CD14-positive monocyte (primary cell): Measurements from ENCODE around the gene RPS6KL1. TPM values are rescaled to one million over a fixed set of nuclear protein-coding genes. Genes with fewer than 3 reads are reported as not detected.

ENCODE experiments used
- DNase-seq, 3 donors: peaks; one replicate each; pipeline ENCODE4 v3.0.0-alpha.2; 2011 to 2022
- H2AFZ ChIP-seq: 2 replicates; pipeline ENCODE4 v1.6.0; 2012; ENCODE audit warnings: mild to moderate bottlenecking, low read depth, low read length, inconsistent platforms; ENCODE audit not compliant: insufficient read depth, poor library complexity, severe bottlenecking
- H3K27ac ChIP-seq, 2 donors: 1 replicate in 1 of 2; 2 replicates in 1 of 2; pipeline ENCODE4 v1.5.1; 2012 to 2013; ENCODE audit warnings: low read length in 2 of 2, control low read depth in 1 of 2, inconsistent platforms in 1 of 2, low read depth in 1 of 2, mild to moderate bottlenecking in 1 of 2
- H3K27me3 ChIP-seq, 2 donors: one replicate each; pipeline versions ENCODE4 v1.6.0 to v1.6.1; 2011 to 2013; ENCODE audit warnings: low read length in 2 of 2; ENCODE audit not compliant: control insufficient read depth in 2 of 2, insufficient read depth in 2 of 2
- H3K36me3 ChIP-seq, 2 donors: replicated peaks in 1 of 2; 1 replicate in 1 of 2; 2 replicates in 1 of 2; pipeline versions ENCODE4 v1.5.1 to v1.6.1; 2012 to 2013; ENCODE audit warnings: low read length in 2 of 2, control low read depth in 1 of 2, inconsistent platforms in 1 of 2, mild to moderate bottlenecking in 1 of 2; ENCODE audit not compliant: insufficient read depth in 2 of 2, control insufficient read depth in 1 of 2
- H3K4me1 ChIP-seq, 2 donors: 1 replicate in 1 of 2; 2 replicates in 1 of 2; pipeline versions ENCODE4 v1.5.1 to v1.6.1; 2012 to 2013; ENCODE audit warnings: low read length in 2 of 2, control low read depth in 1 of 2, inconsistent platforms in 1 of 2, mild to moderate bottlenecking in 1 of 2, moderate library complexity in 1 of 2; ENCODE audit not compliant: insufficient read depth in 2 of 2, control insufficient read depth in 1 of 2
- H3K4me2 ChIP-seq: replicated peaks from 2 replicates; pipeline ENCODE3; 2012; ENCODE audit warnings: low read length, moderate library complexity, mild to moderate bottlenecking; ENCODE audit not compliant: poor library complexity, severe bottlenecking; ENCODE audit errors: extremely low read depth
- H3K4me3 ChIP-seq, 3 experiments: fragments of 200-600 bp in 1 of 3; sonication (generic) in 1 of 3; replicated peaks in 1 of 3; 1 replicate in 2 of 3; 2 replicates in 1 of 3; pipeline ENCODE4 v1.5.1; 2011 to 2013; ENCODE audit warnings: low read length in 3 of 3, mild to moderate bottlenecking in 3 of 3, control low read depth in 2 of 3, low read depth in 2 of 3, inconsistent platforms in 1 of 3, moderate library complexity in 1 of 3
- H3K79me2 ChIP-seq: 2 replicates; pipeline ENCODE4 v1.6.0; 2012; ENCODE audit warnings: mild to moderate bottlenecking, control low read depth, inconsistent platforms, low read length, moderate library complexity; ENCODE audit not compliant: insufficient read depth
- H3K9ac ChIP-seq: 2 replicates; pipeline ENCODE4 v1.6.0; 2017; ENCODE audit warnings: low read length, mild to moderate bottlenecking; ENCODE audit not compliant: insufficient read depth, poor library complexity, severe bottlenecking
- H3K9me3 ChIP-seq, 2 donors: replicated peaks in 1 of 2; 1 replicate in 1 of 2; 2 replicates in 1 of 2; pipeline versions ENCODE4 v1.5.1 to v1.6.1; 2012 to 2013; ENCODE audit warnings: low read length in 2 of 2, control low read depth in 1 of 2; ENCODE audit not compliant: control insufficient read depth in 1 of 2, insufficient read depth in 1 of 2
- H4K20me1 ChIP-seq: 2 replicates; pipeline ENCODE4 v1.6.0; 2012; ENCODE audit warnings: mild to moderate bottlenecking, low read length, control low read depth, moderate library complexity; ENCODE audit not compliant: insufficient read depth
- H3K27ac Mint-ChIP-seq, 7 donors: one replicate each; pipeline ENCODE4 v1.8.0; 2020; ENCODE audit warnings: mild to moderate bottlenecking in 7 of 7, mixed read lengths in 7 of 7, moderate library complexity in 6 of 7, inconsistent platforms in 2 of 7
- H3K27me3 Mint-ChIP-seq, 3 donors: one replicate each; pipeline ENCODE4 v1.8.0; 2021 to 2022; ENCODE audit warnings: low read depth in 3 of 3, mild to moderate bottlenecking in 3 of 3, mixed read lengths in 3 of 3, moderate library complexity in 3 of 3, inconsistent platforms in 1 of 3
- H3K36me3 Mint-ChIP-seq, 2 donors: one replicate each; pipeline ENCODE4 v1.8.0; 2020; ENCODE audit warnings: mixed read lengths in 2 of 2, inconsistent platforms in 1 of 2, mild to moderate bottlenecking in 1 of 2
- H3K4me1 Mint-ChIP-seq: one replicate; pipeline ENCODE4 v1.8.0; 2020; ENCODE audit warnings: mild to moderate bottlenecking, mixed read lengths
- H3K4me3 Mint-ChIP-seq, 2 donors: one replicate each; pipeline ENCODE4 v1.8.0; 2020; ENCODE audit warnings: mild to moderate bottlenecking in 2 of 2, mixed read lengths in 2 of 2, moderate library complexity in 1 of 2
- H3K9me3 Mint-ChIP-seq, 7 donors: one replicate each; pipeline ENCODE4 v1.8.0; 2020 to 2022; ENCODE audit warnings: mixed read lengths in 7 of 7, mild to moderate bottlenecking in 6 of 7, moderate library complexity in 6 of 7, inconsistent platforms in 2 of 7
- CTCF ChIP-seq: fragments of 200-600 bp; IDR thresholded peaks from one replicate; pipeline ENCODE4 v1.8.0; 2022; ENCODE audit warnings: antibody characterized with exemption, mild to moderate bottlenecking
- WGBS: methylation state at CpG from one replicate; pipeline ENCODE4 v1.1.5; 2013; ENCODE audit warnings: missing lambda C conversion rate; ENCODE audit not compliant: insufficient coverage; 5-methylcytosine and 5-hydroxymethylcytosine counted together
- intact Hi-C, 2 donors: fragments of 100-400 bp; cut with micrococcal nuclease; formaldehyde crosslinking; loops; one replicate each; pipeline versions ENCODE4 v1.15.0 to v1.15.1; 2023
- polyA plus RNA-seq, 3 donors: library from polyadenylated mRNA; depleted of rRNA in 1 of 3; unstranded in 2 of 3; stranded (reverse) in 1 of 3; fragments of 300-500 nt in 2 of 3; fragments of >200 nt in 1 of 3; fragmentation: Illumina TruSeq in 2 of 3; gene quantifications; 1 replicate in 2 of 3; 2 replicates in 1 of 3; pipeline ENCODE4 v1.2.3, GENCODE V29; 2012 to 2021

RPS6KL1 gene
- polyA plus RNA-seq, 3 donors: 0.13 TPM; not detected in 2

- peaks cover 0 to 3% (median 2%) of the 10 kb centered on the region in 3 donors for H3K27me3 Mint-ChIP-seq
- Histone ChIP-seq H3K4me1 (no peaks in the 10 kb centered on the region), H2AFZ (no peak overlapping the region), H3K27me3 (no peaks in the 10 kb centered on the region), H3K9ac (no peak overlapping the region), H3K9me3 (no peaks in the 10 kb centered on the region), H3K4me3 (no peak overlapping the region), H3K27ac (no peak overlapping the region), H3K36me3 (no peaks in the 10 kb centered on the region), H3K79me2 (no peaks in the 10 kb centered on the region), H3K4me2 (no peak overlapping the region), H4K20me1 (no peaks in the 10 kb centered on the region)
- peaks cover 1% of the 10 kb centered on the region for H3K4me1 Mint-ChIP-seq
- no peak overlapping the region for H3K27ac Mint-ChIP-seq
- H3K36me3 Mint-ChIP-seq: no peaks in the 10 kb centered on the region
- no peak overlapping the region for H3K4me3 Mint-ChIP-seq
- no peak for TF ChIP-seq CTCF
- 94% methylated on average over 9 of the region's 10 CpGs for WGBS
- intact Hi-C loops: loop anchor here in 1 of 2 donors (5.0 kb wide), 1 partner anchor 174 kb away; no protein-coding TSS in a partner anchor
- H3K9me3 Mint-ChIP-seq: no peaks in the 10 kb centered on the region
- no peak for DNase-seq
These were observed 10.3 kb downstream of the RPS6KL1 start for GRCh38 chr14:74912801-74913200.

- Histone ChIP-seq H3K4me1 (no peaks in the 10 kb centered on the region), H3K4me3 (no peak overlapping the region), H3K36me3 (no peaks in the 10 kb centered on the region), H2AFZ (no peak overlapping the region), H3K4me2 (no peak overlapping the region), H3K27ac (no peak overlapping the region), H3K79me2 (no peaks in the 10 kb centered on the region), H3K27me3 (no peaks in the 10 kb centered on the region), H3K9ac (no peak overlapping the region), H3K9me3 (no peaks in the 10 kb centered on the region), H4K20me1 (no peaks in the 10 kb centered on the region)
- 95% methylated on average over 6 of the region's 6 CpGs for WGBS
- Mint-ChIP-seq H3K4me3 (no peak overlapping the region), H3K27me3 (peaks cover 0 to 3% (median 2%) of the 10 kb centered on the region in 3 donors), H3K4me1 (peaks cover 1% of the 10 kb centered on the region), H3K36me3 (peaks cover 0 to 2% of the 10 kb centered on the region in 2 donors), H3K9me3 (no peaks in the 10 kb centered on the region), H3K27ac (no peak overlapping the region)
- DNase-seq: no peak
- TF ChIP-seq CTCF: no peak
- intact Hi-C loops: loop anchor here in 1 of 2 donors (5.0 kb wide), 1 partner anchor 175 kb away; no protein-coding TSS in a partner anchor
These were observed 10.9 kb downstream of the RPS6KL1 start for GRCh38 chr14:74912111-74912510.
